Gastroesophageal sphincter (tissue), 3 donors: ENCODE data around the gene MAP2K4.

Experiments used
- CTCF ChIP-seq, 4 experiments: fragments of 200-600 bp in 2 of 4; fragments of 450-650 bp in 2 of 4; sonication (generic) in 1 of 4; IDR thresholded peaks; one replicate each; pipeline ENCODE4 v1.5.1; 2017 to 2019; ENCODE audit warnings: antibody characterized with exemption in 4 of 4, mild to moderate bottlenecking in 2 of 4, moderate library complexity in 2 of 4
- POLR2A ChIP-seq, 2 donors: fragments of 450-650 bp; IDR thresholded peaks; one replicate each; pipeline ENCODE4 v1.6.1; 2017; ENCODE audit warnings: antibody characterized with exemption in 2 of 2, mild to moderate bottlenecking in 2 of 2, moderate library complexity in 1 of 2

DNA sequence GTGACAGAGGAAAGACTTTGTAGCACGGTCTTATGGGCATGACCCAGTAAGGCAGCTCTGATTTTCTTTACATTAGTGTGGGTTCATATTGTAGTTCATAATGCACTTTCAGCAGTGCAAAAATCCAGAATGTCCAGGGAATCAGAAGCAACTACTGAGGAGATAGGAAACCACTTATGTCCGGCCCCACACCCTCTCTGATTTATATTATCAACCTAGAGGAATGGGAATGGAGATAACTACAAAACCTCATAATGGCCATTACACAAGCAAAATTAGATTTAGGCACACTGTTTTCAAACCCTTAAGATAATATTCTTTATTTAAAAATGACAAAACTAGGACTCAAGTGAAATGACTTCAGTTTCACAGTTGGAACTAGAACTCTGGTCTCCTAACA lies 7.9 kb downstream of the MAP2K4 start:
- TF ChIP-seq POLR2A (IDR thresholded peaks at IDR 0.05), result no peak
- TF ChIP-seq CTCF (IDR thresholded peaks at IDR 0.05), result no peak
